Effector memory CD8-positive, alpha-beta T cell (primary cell): ENCODE results near the gene STX19.

Experiments used
- ATAC-seq: fragments of 150-1000 bp; cut with Tn5 transposase; replicated peaks from 2 replicates; pipeline ENCODE4 v1.10.0; 2021; ENCODE audit warnings: mild to moderate bottlenecking, moderate library complexity
- DNase-seq, 3 experiments: peaks; one replicate each; pipeline ENCODE4 v3.0.0; 2021
- H3K27ac Mint-ChIP-seq, 2 donors: one replicate each; pipeline ENCODE4 v1.8.0; 2022; ENCODE audit warnings: mild to moderate bottlenecking in 2 of 2, mixed read lengths in 2 of 2, moderate library complexity in 2 of 2
- H3K27me3 Mint-ChIP-seq, 2 donors: one replicate each; pipeline ENCODE4 v1.8.0; 2022; ENCODE audit warnings: mixed read lengths in 2 of 2
- H3K36me3 Mint-ChIP-seq: one replicate; pipeline ENCODE4 v1.8.0; 2022; ENCODE audit warnings: mild to moderate bottlenecking, moderate library complexity, mixed read lengths; ENCODE audit not compliant: insufficient read depth
- H3K4me1 Mint-ChIP-seq, 2 donors: one replicate each; pipeline ENCODE4 v1.8.0; 2022; ENCODE audit warnings: low read depth in 2 of 2, mixed read lengths in 2 of 2
- H3K4me3 Mint-ChIP-seq, 2 donors: one replicate each; pipeline ENCODE4 v1.8.0; 2022; ENCODE audit warnings: mild to moderate bottlenecking in 2 of 2, mixed read lengths in 2 of 2, moderate library complexity in 2 of 2
- H3K9me3 Mint-ChIP-seq, 2 donors: one replicate each; pipeline ENCODE4 v1.8.0; 2022; ENCODE audit warnings: mixed read lengths in 2 of 2
- total RNA-seq, 9 experiments: gene quantifications; one replicate each; lab custom pipeline; 2026; lab: John Stamatoyannopoulos, UW

Gene STX19, protein sequence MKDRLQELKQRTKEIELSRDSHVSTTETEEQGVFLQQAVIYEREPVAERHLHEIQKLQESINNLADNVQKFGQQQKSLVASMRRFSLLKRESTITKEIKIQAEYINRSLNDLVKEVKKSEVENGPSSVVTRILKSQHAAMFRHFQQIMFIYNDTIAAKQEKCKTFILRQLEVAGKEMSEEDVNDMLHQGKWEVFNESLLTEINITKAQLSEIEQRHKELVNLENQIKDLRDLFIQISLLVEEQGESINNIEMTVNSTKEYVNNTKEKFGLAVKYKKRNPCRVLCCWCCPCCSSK
- 0 to 0.29 (median 0) reads per million in 9 experiments for total RNA-seq

DNA sequence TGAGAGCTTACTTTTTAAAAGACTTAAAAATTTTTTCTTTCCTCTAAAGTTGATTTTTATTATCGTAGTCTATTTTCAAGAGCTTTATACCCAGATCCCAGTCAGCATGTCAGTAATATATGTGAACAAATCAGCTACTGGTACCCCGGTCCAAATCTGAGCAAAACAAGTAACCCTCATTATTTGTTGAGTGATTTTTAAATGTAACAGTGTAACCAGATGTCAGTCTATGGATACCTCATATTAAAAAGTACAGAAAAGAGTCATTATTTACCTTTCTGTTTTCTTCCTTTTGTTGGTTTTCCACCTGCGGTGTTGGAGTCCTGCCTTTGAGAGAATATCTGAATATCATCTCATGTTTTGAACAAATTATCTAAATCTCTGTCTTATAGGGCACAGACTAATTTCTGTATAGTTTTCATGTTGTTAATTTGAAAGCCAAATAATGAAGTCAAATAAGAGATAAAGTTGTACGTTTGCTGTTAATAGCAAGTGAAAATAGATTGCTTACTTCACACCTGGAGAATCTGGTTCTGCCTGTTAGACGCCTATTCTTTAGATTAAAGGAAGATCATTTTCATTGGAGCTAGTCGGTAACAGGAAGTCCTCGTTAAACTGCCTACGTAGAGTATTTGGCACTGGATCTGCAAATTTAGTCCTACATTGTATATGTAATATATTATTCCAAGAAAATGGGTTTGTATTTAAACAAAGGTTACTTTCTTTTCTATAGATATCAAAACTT is at the start of gene STX19:
Gene STX19, minus strand, starts transcription at position 505 of the 745 bp plus-strand sequence. CDS start 13,328 bp downstream, outside the sequence.
- ATAC-seq (no peak), DNase-seq (no peak)
- Mint-ChIP-seq H3K36me3 (no peaks in the 10 kb centered on the region), H3K27me3 (no peaks in the 10 kb centered on the region), H3K4me3 (no peak within 1 kb of the TSS), H3K4me1 (no peaks in the 10 kb centered on the region), H3K27ac (no peak within 1 kb of the TSS), H3K9me3 (no peaks in the 10 kb centered on the region)

DNA sequence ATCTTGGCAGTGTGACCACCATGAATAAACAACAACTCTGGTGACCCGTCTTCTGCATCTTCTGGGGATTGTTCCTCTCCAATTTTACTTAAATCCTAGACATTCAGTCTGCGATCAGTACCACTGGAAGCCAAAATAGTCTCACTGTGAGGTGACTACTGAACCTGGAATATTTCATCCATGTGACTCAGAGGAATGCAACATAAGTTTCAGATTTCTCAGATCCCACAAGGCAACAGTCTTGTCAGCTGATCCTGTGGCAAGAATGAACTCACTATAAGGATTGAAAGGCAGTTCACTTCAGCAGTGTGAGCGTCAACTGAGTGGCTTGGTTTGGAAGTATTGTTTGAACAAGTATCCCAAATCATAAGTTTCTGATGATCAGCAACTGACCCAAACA is 47.7 kb upstream of the STX19 start:
- Mint-ChIP-seq H3K4me1 (peaks cover 44 to 54% of the 10 kb centered on the region in 2 donors), H3K9me3 (no peaks in the 10 kb centered on the region), H3K27me3 (no peaks in the 10 kb centered on the region), H3K27ac (no peak overlapping the region), H3K4me3 (no peak overlapping the region), H3K36me3 (peaks cover 6% of the 10 kb centered on the region)
- ATAC-seq (no peak), DNase-seq (no peak)

DNA sequence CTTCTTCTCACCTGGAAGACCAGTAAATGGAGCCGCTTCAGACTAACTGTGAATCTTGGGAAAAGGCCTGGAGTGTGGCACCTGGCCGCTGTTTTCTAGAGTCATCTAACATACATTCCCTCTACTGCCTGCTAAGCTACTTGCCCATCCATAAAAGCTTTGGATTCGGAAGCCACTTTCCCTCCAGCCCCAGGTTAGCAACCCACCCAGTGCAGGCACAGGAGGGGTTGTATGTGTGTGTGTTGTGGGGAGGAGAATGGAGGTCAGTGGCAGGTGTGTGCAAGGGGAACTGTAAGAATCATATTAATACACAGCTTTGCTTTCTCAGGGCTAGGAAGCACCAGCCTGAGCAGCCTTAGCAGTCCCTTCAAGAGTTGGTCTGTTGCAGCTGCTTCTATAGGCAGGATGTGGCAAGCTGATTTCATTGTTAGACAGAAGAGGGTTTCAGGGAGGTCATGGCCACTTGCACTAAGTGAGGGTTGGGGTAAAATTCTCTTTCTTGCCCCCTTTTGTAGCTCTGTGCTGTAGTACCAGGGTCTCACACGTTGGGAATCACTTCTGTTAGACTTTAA is 43.4 kb upstream of the STX19 start:
- Mint-ChIP-seq H3K4me1 (peaks cover 32 to 35% of the 10 kb centered on the region in 2 donors), H3K36me3 (peaks cover 19% of the 10 kb centered on the region), H3K27me3 (no peaks in the 10 kb centered on the region), H3K4me3 (no peak overlapping the region), H3K27ac (peak overlapping the region in 1 of 2 donors; percentile 52), H3K9me3 (no peaks in the 10 kb centered on the region)
- ATAC-seq (no peak), DNase-seq (no peak)

DNA sequence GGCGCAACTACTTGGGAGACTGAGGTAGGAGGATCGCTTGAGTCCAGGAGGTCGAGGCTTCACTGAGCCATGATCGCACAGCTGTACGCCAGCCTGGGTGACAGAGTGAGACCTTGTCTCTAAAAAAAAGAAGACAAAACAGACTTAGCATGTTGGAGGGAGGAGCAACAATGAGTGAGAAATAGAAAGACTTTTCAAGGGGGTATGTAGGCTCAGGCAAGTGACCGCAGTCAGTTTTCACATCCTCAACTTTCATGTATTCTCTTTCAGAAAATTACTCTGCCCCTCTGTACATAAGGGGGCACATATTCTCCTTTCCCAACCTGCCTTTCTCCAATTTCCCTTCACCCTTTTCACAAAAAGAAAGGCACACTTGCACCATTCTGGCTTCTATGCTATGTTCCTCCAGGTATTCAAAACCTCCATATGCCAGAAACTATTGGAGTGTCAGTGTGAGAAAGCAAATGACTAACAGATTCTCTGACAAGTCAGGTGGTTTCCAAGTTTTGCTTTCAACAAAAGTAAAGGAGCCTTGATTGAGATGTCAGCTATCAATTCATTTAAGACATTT is 42.0 kb upstream of the STX19 start:
- H3K4me1 Mint-ChIP-seq, result peaks cover 37 to 47% of the 10 kb centered on the region in 2 donors
- H3K27me3 Mint-ChIP-seq, result no peaks in the 10 kb centered on the region
- no peak for DNase-seq
- no peaks in the 10 kb centered on the region for H3K9me3 Mint-ChIP-seq
- H3K27ac Mint-ChIP-seq, result peak overlapping the region; percentile 15 to 32
- H3K4me3 Mint-ChIP-seq, result no peak overlapping the region
- H3K36me3 Mint-ChIP-seq, result peaks cover 23% of the 10 kb centered on the region
- no peak for ATAC-seq

DNA sequence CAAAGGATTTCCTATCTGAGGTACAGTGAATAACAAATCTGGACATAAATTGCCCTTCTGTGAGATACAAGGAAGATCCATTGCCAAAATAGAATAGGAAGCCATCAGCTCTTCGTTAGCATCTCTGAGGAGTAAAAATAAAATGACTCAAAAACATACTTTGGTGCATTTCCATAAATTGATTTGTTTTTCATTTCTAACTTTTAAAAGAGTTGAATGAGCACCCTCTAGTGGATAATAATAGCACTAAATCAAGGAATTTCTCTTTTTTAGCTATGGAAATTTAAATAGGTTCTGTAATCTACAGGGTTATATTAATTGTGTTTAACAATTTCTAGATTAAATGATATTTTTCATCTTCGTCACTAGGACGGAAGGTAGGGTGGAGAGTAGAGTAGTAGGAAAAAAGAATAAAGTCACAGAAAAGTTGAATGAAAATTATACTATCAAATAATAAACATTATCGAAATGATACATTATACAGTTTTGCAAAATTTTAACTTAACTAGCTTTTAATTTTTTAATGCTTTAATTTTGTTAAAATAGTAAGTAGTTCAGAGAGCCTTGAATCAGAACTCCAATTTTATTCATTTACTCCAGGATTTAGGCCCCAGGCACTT is 40.9 kb upstream of the STX19 start:
- ATAC-seq, result no peak

DNA sequence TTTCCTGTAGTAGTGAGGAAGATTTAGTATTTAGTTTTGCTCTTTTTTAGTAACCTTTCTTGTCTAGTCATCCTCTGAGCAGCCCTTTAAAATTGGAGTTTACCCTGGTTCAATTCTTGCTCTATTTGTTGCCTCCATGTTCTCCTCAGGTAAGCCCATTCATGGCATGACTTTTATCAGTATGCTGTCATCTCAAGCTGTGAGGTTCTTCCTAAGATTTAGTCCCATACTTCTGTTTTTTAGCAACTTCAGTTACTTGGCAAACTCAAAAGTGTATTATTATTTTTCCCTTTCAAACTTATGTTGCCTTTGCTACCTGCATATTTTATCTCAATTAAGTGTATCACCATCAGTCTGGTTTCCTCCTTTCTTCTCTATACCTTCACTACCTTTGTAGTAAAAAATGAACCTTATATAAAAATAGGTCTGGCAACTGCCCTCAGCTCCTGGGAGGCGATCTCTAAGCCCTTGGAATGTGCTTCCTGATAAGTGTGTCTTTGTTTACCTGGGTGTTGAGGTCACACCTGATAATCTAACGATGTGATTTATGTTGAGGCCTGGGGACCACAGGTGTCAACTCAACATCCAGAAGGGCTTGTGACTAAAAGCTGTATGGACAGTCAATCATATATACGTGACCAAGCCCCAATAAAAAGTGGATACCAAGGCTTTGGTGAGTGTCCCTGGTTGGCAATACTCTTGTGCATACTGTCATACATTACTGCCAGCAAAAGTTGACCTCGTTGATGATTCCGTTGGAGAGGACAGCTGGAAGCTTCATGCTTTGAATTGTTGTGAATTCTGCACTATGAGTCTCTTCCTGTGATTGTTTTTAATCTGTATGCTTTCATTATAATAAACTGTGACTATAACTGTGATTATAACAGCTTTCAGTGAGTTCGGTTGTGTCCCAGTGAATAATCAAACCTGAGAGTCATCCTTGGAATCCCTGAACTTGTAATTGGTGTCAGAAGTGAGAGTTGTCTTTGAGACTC is 38.4 kb upstream of the STX19 start:
- Mint-ChIP-seq H3K27ac (peak overlapping the region; percentile 48 to 77), H3K36me3 (peaks cover 36% of the 10 kb centered on the region), H3K4me1 (peaks cover 42 to 54% of the 10 kb centered on the region in 2 donors), H3K4me3 (no peak overlapping the region), H3K9me3 (no peaks in the 10 kb centered on the region), H3K27me3 (no peaks in the 10 kb centered on the region)
- DNase-seq (no peak), ATAC-seq (no peak)

More for the DNA sequence above, 40.9 kb upstream of the STX19 start:
- peaks cover 23% of the 10 kb centered on the region for H3K36me3 Mint-ChIP-seq
- DNase-seq, result no peak
- no peaks in the 10 kb centered on the region for H3K27me3 Mint-ChIP-seq
- H3K9me3 Mint-ChIP-seq, result no peaks in the 10 kb centered on the region
- H3K4me3 Mint-ChIP-seq, result no peak overlapping the region
- H3K27ac Mint-ChIP-seq, result peak overlapping the region in 1 of 2 donors; percentile 74
- H3K4me1 Mint-ChIP-seq, result peaks cover 37 to 53% of the 10 kb centered on the region in 2 donors

DNA sequence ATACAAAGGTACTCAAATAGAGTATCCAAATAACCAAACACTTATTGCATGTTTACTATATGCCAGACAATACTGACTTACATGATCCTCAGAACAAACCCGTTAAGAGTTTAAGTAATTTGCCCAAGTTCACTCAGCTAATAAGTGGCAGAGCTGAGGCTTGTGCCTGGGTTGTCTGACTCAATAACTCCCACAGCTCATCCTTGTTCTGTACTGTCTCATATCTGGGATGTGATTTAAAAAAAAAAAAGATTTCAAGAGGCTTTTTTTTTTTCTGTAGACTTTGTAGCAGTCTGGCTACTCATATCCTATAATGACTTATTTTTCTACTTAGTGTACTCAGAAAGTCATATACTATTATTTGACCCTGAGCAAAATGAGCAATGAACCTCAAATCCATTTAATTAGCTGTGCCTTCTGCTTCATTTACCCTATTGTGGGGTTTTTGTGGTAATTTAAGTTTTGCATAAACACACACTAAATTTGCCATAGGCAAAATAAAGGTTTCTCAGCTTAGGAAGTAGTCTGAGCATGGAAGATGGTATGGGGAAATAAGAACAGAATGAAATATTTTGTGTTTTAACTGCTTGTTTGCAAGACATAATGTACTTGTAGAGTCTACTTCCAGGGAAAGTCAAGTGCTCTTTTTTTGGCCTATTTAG is 37.6 kb upstream of the STX19 start:
- Mint-ChIP-seq H3K4me3 (no peak overlapping the region), H3K27me3 (no peaks in the 10 kb centered on the region), H3K27ac (peak overlapping the region; percentile 48 to 77), H3K9me3 (no peaks in the 10 kb centered on the region), H3K36me3 (peaks cover 36% of the 10 kb centered on the region), H3K4me1 (peaks cover 39 to 55% of the 10 kb centered on the region in 2 donors)
- DNase-seq (no peak), ATAC-seq (no peak)

DNA sequence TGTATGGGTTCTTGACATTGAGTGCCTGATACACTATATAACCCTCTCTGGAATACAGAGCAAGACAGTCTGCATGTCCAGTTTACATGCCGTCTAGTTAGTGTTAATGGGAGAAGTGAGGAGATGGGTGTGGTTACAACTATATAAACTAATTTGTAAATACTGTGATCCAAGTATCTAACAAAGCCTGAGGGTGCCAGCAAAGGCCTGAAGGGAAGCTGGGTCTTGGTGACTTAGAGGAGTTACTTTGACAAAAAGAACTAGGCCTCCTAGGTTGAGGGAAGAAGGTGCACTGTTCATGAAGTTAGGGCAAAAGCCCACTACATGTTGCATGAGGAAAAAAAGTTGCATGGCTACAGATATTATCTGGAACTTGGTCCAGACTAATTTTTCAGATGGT is 36.7 kb upstream of the STX19 start:
- Mint-ChIP-seq H3K4me1 (peaks cover 41 to 59% of the 10 kb centered on the region in 2 donors), H3K27ac (peak overlapping the region in 1 of 2 donors; percentile 38), H3K36me3 (peaks cover 34% of the 10 kb centered on the region), H3K9me3 (no peaks in the 10 kb centered on the region), H3K4me3 (peak overlapping the region in 1 of 2 donors; percentile 21), H3K27me3 (no peaks in the 10 kb centered on the region)
- DNase-seq, result no peak
- no peak for ATAC-seq

DNA sequence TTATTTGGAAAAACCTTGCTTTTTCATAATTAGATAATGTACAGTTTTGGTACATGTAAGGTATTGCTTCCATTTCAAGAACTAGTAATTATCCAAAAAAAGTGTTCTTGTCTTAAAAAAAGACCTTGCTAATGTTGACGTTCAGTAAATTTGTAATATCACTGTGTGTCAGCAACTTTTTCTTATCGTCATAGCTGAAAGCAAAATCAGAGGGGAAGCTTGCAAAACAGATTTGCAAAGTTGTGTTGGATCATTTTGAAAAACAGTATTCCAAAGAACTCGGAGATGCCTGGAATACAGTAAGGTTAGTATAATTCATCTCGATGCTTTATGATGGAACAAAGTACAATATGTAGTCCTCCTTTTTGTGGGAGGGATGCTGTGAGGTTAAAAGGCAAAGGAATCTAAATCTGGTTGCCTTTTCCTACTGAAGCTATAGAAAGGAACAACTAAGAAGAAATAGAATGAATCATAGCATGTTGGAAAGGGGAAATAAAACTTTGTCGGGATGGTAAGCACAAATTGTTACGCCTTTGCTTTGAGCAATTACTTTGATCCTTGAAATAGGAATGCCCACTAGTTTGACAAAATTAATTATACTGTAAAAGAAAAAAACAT is 36.0 kb upstream of the STX19 start:
- ATAC-seq (no peak), DNase-seq (no peak)
- Mint-ChIP-seq H3K9me3 (no peaks in the 10 kb centered on the region), H3K4me3 (peak overlapping the region; percentile 99), H3K36me3 (peaks cover 30% of the 10 kb centered on the region), H3K27ac (peak overlapping the region; percentile 99 to 100), H3K4me1 (peaks cover 41 to 55% of the 10 kb centered on the region in 2 donors), H3K27me3 (no peaks in the 10 kb centered on the region)

DNA sequence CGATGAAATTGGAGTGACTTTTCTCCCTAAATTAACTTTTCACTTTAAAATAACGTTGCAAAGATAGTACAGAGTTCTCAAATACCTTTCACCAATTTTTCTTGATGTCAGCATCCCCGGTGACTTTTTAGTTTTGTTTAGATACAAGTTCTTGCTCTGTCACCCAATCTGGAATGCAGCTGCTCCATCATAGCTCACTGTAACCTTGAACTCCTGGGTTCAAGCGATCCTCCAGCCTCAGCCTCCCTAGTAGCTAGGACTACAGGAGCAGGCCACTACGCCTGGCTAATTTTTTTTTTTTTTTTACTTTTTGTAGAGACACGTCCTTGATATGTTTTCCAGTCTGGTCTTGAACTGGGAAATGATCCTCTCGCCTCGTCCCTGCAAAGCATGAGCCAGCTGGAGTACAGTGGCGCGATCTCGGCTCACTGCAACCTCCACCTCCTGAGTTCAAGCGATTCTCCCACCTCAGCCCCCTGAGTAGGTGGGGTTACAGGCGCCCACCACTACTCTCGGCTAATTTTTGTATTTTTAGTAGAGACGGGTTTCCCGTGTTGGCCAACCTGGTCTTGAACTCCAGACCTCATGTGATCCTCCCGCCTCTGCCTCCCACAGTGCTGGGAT is 35.2 kb upstream of the STX19 start:
- DNase-seq (peak in 1 of 3 experiments; percentile 15), ATAC-seq (no peak)
- H3K4me1 Mint-ChIP-seq, result peaks cover 40 to 50% of the 10 kb centered on the region in 2 donors
- H3K27ac Mint-ChIP-seq, result peak overlapping the region; percentile 99 to 100
- H3K4me3 Mint-ChIP-seq, result peak overlapping the region; percentile 99
- H3K27me3 Mint-ChIP-seq, result no peaks in the 10 kb centered on the region
- H3K36me3 Mint-ChIP-seq, result peaks cover 30% of the 10 kb centered on the region
- no peaks in the 10 kb centered on the region for H3K9me3 Mint-ChIP-seq
